Ovary (tissue), 9 donors: ENCODE data around the gene SHISA9. TPM values are rescaled to one million over a fixed set of nuclear protein-coding genes. Genes with fewer than 3 reads are reported as not detected.

ENCODE experiments used
- DNase-seq, 5 donors: peaks; one replicate each; pipeline ENCODE4 v3.0.0-alpha.2; 2019 to 2020
- H3K27ac ChIP-seq, 2 donors: fragments of 200-600 bp; one replicate each; pipeline versions ENCODE4 v1.5.1 to v1.8.0; 2019 to 2022
- H3K27me3 ChIP-seq: fragments of 200-600 bp; one replicate; pipeline ENCODE4 v1.8.0; 2022
- H3K36me3 ChIP-seq: fragments of 200-600 bp; sonication (generic); one replicate; pipeline ENCODE4 v1.5.1; 2019
- H3K4me1 ChIP-seq: one replicate; pipeline ENCODE4 v1.8.1; 2013; ENCODE audit warnings: mild to moderate bottlenecking, moderate library complexity; ENCODE audit not compliant: insufficient read depth
- H3K4me3 ChIP-seq: fragments of 200-600 bp; sonication (generic); one replicate; pipeline ENCODE4 v1.5.1; 2017
- H3K9me3 ChIP-seq, 2 donors: fragments of 200-600 bp in 1 of 2; sonication (generic) in 1 of 2; one replicate each; pipeline versions ENCODE4 v1.5.1 to v1.8.1; 2013 to 2019; ENCODE audit warnings: mild to moderate bottlenecking in 1 of 2, moderate library complexity in 1 of 2
- CTCF ChIP-seq, 3 donors: fragments of 450-650 bp in 2 of 3; fragments of 200-600 bp in 1 of 3; IDR thresholded peaks; one replicate each; pipeline versions ENCODE4 v1.5.1 to v1.8.0; 2016 to 2022; ENCODE audit warnings: antibody characterized with exemption in 3 of 3, mild to moderate bottlenecking in 1 of 3
- EP300 ChIP-seq: sonication (generic); formaldehyde crosslinking; IDR thresholded peaks from one replicate; pipeline ENCODE4 v1.6.1; 2017; ENCODE audit warnings: antibody characterized with exemption
- POLR2A ChIP-seq: fragments of 450-650 bp; IDR thresholded peaks from one replicate; pipeline ENCODE4 v1.6.1; 2017; ENCODE audit warnings: antibody characterized with exemption, mild to moderate bottlenecking, moderate library complexity
- WGBS, 3 donors: extraction: QIAGEN DNeasy Blood & Tissue Kit in 1 of 3; methylation state at CpG; one replicate each; pipeline versions ENCODE4 v1.1.5 to v1.1.7; 2013 to 2017; 5-methylcytosine and 5-hydroxymethylcytosine counted together
- intact Hi-C, 4 donors: fragments of 100-400 bp; cut with DNase I; formaldehyde crosslinking; loops; one replicate each; pipeline versions ENCODE4 v1.11.0 to v1.15.1; 2022 to 2023
- polyA plus RNA-seq, 2 donors: library from polyadenylated mRNA; stranded (reverse); fragments of 200-250 nt in 1 of 2; fragments of 350-450 nt in 1 of 2; fragmentation: Illumina TruSeq in 1 of 2; extraction: RNeasy Lipid Tissue Mini Kit (QIAGEN cat#74804) in 1 of 2; gene quantifications; one replicate each; pipeline ENCODE4 v1.2.3, GENCODE V29; 2013 to 2014
- total RNA-seq, 7 donors: library from RNA; depleted of rRNA in 2 of 7; stranded (reverse); fragments of >200 nt in 2 of 7; fragmentation: NEBNext Ultra II Directional in 3 of 7; extraction: Animal tissue kit (Norgen Biotek cat#: 25700) in 3 of 7; gene quantifications; one replicate each; pipeline versions ENCODE4 v1.1.0 to v1.2.4, GENCODE V29; 2016 to 2023
- donor health status: DM: no; HTN: no; CAD: no; lungs with moderate emphysema.
- donor health status: DM: no; HTN: no; CAD: no.
- donor health status: Bipolar disorder and iron deficiency.
- donor health status: DM: yes; HTN: yes; CAD: no.
- donor health status: DM: no; HTN: no; CAD: no.
- donor health status: DM: yes; HTN: yes; CAD: no.

SHISA9 gene
- total and polyA plus RNA-seq, 9 donors: 0.03 to 0.47 (median 0.12) TPM; not detected in 3

- H3K36me3 ChIP-seq: no peaks in the 10 kb centered on the region
- H3K4me1 ChIP-seq: no peaks in the 10 kb centered on the region
- WGBS, 3 donors: 63 to 74% (median 71%) methylated on average over 3 of the region's 3 CpGs
- intact Hi-C loops: no loop called here
- DNase-seq: no peak
- H3K27me3 ChIP-seq: no peaks in the 10 kb centered on the region
- H3K27ac ChIP-seq: no peak overlapping the region
- TF ChIP-seq POLR2A (no peak), CTCF (IDR thresholded peaks at IDR 0.05) (no peak), EP300 (no peak)
- no peak overlapping the region for H3K4me3 ChIP-seq
- no peaks in the 10 kb centered on the region for H3K9me3 ChIP-seq
These were observed 255.7 kb downstream of the SHISA9 start for GRCh38 chr16:13157082-13157481.

GRCh38 chr16:13158427-13158826 is 257.0 kb downstream of the SHISA9 start:
- Histone ChIP-seq H3K36me3 (no peaks in the 10 kb centered on the region), H3K4me3 (no peak overlapping the region), H3K27me3 (no peaks in the 10 kb centered on the region), H3K4me1 (no peaks in the 10 kb centered on the region), H3K27ac (no peak overlapping the region), H3K9me3 (no peaks in the 10 kb centered on the region)
- TF ChIP-seq CTCF (IDR thresholded peaks at IDR 0.05): no peak
- no peak for TF ChIP-seq POLR2A
- TF ChIP-seq EP300: no peak
- DNase-seq: no peak
- intact Hi-C loops: no loop called here
- 86 to 95% (median 87%) methylated on average over 3 of the region's 3 CpGs for WGBS, 3 donors

GRCh38 chr16:13165024-13165423 is 263.6 kb downstream of the SHISA9 start:
- H3K27me3 ChIP-seq: no peaks in the 10 kb centered on the region
- DNase-seq: no peak
- no peak for TF ChIP-seq CTCF (IDR thresholded peaks at IDR 0.05)
- TF ChIP-seq EP300: no peak
- TF ChIP-seq POLR2A: no peak
- no peak overlapping the region for H3K4me3 ChIP-seq
- intact Hi-C loops: no loop called here
- WGBS, 3 donors: 61 to 73% (median 71%) methylated on average over 1 of the region's 1 CpG
- H3K4me1 ChIP-seq: no peaks in the 10 kb centered on the region
- H3K9me3 ChIP-seq: no peaks in the 10 kb centered on the region
- H3K36me3 ChIP-seq: no peaks in the 10 kb centered on the region
- no peak overlapping the region for H3K27ac ChIP-seq

- TF ChIP-seq CTCF (IDR thresholded peaks at IDR 0.05): no peak
- TF ChIP-seq POLR2A: no peak
- no peak for TF ChIP-seq EP300
- Histone ChIP-seq H3K27me3 (no peaks in the 10 kb centered on the region), H3K36me3 (no peaks in the 10 kb centered on the region), H3K4me3 (no peak overlapping the region), H3K4me1 (no peaks in the 10 kb centered on the region), H3K9me3 (no peaks in the 10 kb centered on the region), H3K27ac (no peak overlapping the region)
- intact Hi-C loops: no loop called here
- 67 to 73% (median 71%) methylated on average over 4 of the region's 4 CpGs for WGBS, 3 donors
- DNase-seq: no peak
These were observed 266.7 kb downstream of the SHISA9 start for GRCh38 chr16:13168091-13168572.
